Measurements from ENCODE around the gene C20orf144. TPM values are rescaled to one million over a fixed set of nuclear protein-coding genes. Genes with fewer than 3 reads are reported as not detected.

C20orf144 gene
- total RNA-seq, 1 experiment from 2014 or later = not detected

- ChIA-PET POLR2A (no interaction called here), CTCF (interaction anchor here (0.6 kb wide), 1 partner anchor 406 kb away, joined by 4 read pairs; no protein-coding TSS in a partner anchor)
- in situ Hi-C loops (cut with HindIII; ENCODE audit: low pct_unique_long_range_greater_than_20kb, low sequenced_read_pairs) = no loop called here
- H3K27me3 ChIP-seq (ENCODE audit: control insufficient read depth, insufficient read depth, low read length) = no peaks in the 10 kb centered on the region
- TF ChIP-seq, protein P1, sequence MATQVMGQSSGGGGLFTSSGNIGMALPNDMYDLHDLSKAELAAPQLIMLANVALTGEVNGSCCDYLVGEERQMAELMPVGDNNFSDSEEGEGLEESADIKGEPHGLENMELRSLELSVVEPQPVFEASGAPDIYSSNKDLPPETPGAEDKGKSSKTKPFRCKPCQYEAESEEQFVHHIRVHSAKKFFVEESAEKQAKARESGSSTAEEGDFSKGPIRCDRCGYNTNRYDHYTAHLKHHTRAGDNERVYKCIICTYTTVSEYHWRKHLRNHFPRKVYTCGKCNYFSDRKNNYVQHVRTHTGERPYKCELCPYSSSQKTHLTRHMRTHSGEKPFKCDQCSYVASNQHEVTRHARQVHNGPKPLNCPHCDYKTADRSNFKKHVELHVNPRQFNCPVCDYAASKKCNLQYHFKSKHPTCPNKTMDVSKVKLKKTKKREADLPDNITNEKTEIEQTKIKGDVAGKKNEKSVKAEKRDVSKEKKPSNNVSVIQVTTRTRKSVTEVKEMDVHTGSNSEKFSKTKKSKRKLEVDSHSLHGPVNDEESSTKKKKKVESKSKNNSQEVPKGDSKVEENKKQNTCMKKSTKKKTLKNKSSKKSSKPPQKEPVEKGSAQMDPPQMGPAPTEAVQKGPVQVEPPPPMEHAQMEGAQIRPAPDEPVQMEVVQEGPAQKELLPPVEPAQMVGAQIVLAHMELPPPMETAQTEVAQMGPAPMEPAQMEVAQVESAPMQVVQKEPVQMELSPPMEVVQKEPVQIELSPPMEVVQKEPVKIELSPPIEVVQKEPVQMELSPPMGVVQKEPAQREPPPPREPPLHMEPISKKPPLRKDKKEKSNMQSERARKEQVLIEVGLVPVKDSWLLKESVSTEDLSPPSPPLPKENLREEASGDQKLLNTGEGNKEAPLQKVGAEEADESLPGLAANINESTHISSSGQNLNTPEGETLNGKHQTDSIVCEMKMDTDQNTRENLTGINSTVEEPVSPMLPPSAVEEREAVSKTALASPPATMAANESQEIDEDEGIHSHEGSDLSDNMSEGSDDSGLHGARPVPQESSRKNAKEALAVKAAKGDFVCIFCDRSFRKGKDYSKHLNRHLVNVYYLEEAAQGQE (IDR thresholded peaks at IDR 0.05; ENCODE audit: insufficient read depth in 1 of 2, low read depth in 2 of 2, low read length in 1 of 2) = no peak
- no peak for TF ChIP-seq POLR2AphosphoS5 (IDR thresholded peaks at IDR 0.05; ENCODE audit: low read depth, low read length)
- TF ChIP-seq TCF7L2 (IDR thresholded peaks at IDR 0.05; ENCODE audit: low read depth, low read length) = no peak
- no peak for TF ChIP-seq SIN3A (IDR thresholded peaks at IDR 0.05; ENCODE audit: borderline replicate concordance, insufficient read depth, low read depth, low read length)
- TF ChIP-seq, protein P2, sequence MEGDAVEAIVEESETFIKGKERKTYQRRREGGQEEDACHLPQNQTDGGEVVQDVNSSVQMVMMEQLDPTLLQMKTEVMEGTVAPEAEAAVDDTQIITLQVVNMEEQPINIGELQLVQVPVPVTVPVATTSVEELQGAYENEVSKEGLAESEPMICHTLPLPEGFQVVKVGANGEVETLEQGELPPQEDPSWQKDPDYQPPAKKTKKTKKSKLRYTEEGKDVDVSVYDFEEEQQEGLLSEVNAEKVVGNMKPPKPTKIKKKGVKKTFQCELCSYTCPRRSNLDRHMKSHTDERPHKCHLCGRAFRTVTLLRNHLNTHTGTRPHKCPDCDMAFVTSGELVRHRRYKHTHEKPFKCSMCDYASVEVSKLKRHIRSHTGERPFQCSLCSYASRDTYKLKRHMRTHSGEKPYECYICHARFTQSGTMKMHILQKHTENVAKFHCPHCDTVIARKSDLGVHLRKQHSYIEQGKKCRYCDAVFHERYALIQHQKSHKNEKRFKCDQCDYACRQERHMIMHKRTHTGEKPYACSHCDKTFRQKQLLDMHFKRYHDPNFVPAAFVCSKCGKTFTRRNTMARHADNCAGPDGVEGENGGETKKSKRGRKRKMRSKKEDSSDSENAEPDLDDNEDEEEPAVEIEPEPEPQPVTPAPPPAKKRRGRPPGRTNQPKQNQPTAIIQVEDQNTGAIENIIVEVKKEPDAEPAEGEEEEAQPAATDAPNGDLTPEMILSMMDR (IDR thresholded peaks at IDR 0.05) = no peak
- H3K4me1 ChIP-seq (ENCODE audit: control insufficient read depth, insufficient read depth, low read length) = peaks cover 21% of the 10 kb centered on the region
- H3K4me3 ChIP-seq (ENCODE audit: low read depth in 2 of 2, low read length in 2 of 2) = no peak overlapping the region
- H3K27ac ChIP-seq (ENCODE audit: low read length) = no peak overlapping the region
- intact Hi-C loops (cut with micrococcal nuclease; ENCODE audit: unreplicated experiment) = no loop called here
- no TSS peak for BruUV-seq (replicated peaks)
- ATAC-seq = no peak
- no peak for DNase-seq (ENCODE audit: low read depth, low spot score)
- peaks cover under 1% of the 10 kb centered on the region; the same call in 1 of the 2 replicates for H3K36me3 ChIP-seq (ENCODE audit: control insufficient read depth, insufficient read depth, low read length)
- H3K9me3 ChIP-seq (ENCODE audit: control insufficient read depth, insufficient read depth, low read depth, low read length) = no peaks in the 10 kb centered on the region
Observed at GRCh38 chr20:33668466-33669155, 6.5 kb downstream of the C20orf144 start.

- Histone ChIP-seq H3K4me1 (ENCODE audit: control insufficient read depth, insufficient read depth, low read length) (peaks cover 17% of the 10 kb centered on the region), H3K27me3 (ENCODE audit: control insufficient read depth, insufficient read depth, low read length) (no peaks in the 10 kb centered on the region), H3K9me3 (ENCODE audit: control insufficient read depth, insufficient read depth, low read depth, low read length) (no peaks in the 10 kb centered on the region), H3K36me3 (ENCODE audit: control insufficient read depth, insufficient read depth, low read length) (peaks cover 6% of the 10 kb centered on the region; the same call in 1 of the 2 replicates), H3K4me3 (ENCODE audit: low read depth in 2 of 2, low read length in 2 of 2) (no peak overlapping the region), H3K27ac (ENCODE audit: low read length) (no peak overlapping the region)
- POLR2A ChIA-PET = no interaction called here
- TF ChIP-seq POLR2AphosphoS5 (IDR thresholded peaks at IDR 0.05; ENCODE audit: low read depth, low read length) (no peak), SIN3A (IDR thresholded peaks at IDR 0.05; ENCODE audit: borderline replicate concordance, insufficient read depth, low read depth, low read length) (no peak)
- TF ChIP-seq, protein P1 (IDR thresholded peaks at IDR 0.05; ENCODE audit: insufficient read depth in 1 of 2, low read depth in 2 of 2, low read length in 1 of 2) = no peak
- TF ChIP-seq, protein P2 (IDR thresholded peaks at IDR 0.05) = no peak
- DNase-seq (ENCODE audit: low read depth, low spot score) = no peak
- no peak for ATAC-seq
- no TSS peak for BruUV-seq (replicated peaks)
- in situ Hi-C loops (cut with HindIII; ENCODE audit: low pct_unique_long_range_greater_than_20kb, low sequenced_read_pairs) (no loop called here), intact Hi-C loops (cut with micrococcal nuclease; ENCODE audit: unreplicated experiment) (no loop called here)
- CTCF ChIA-PET = no interaction called here
Observed at GRCh38 chr20:33669224-33669623, 7.1 kb downstream of the C20orf144 start.
